AG09319 (cell line): ENCODE data around the gene RETREG2.

Experiments used
- DNase-seq: peaks from one replicate; pipeline ENCODE4 v3.0.0-alpha.2; 2010; ENCODE audit warnings: low read depth; ENCODE audit errors: extremely low read depth
- TF ChIP-seq, protein P1 (sequence below): IDR thresholded peaks from 2 replicates; pipeline ENCODE4 v1.5.1; 2011; ENCODE audit warnings: low read depth, mild to moderate bottlenecking, inconsistent platforms, low read length, moderate library complexity

RETREG2 gene

DNA sequence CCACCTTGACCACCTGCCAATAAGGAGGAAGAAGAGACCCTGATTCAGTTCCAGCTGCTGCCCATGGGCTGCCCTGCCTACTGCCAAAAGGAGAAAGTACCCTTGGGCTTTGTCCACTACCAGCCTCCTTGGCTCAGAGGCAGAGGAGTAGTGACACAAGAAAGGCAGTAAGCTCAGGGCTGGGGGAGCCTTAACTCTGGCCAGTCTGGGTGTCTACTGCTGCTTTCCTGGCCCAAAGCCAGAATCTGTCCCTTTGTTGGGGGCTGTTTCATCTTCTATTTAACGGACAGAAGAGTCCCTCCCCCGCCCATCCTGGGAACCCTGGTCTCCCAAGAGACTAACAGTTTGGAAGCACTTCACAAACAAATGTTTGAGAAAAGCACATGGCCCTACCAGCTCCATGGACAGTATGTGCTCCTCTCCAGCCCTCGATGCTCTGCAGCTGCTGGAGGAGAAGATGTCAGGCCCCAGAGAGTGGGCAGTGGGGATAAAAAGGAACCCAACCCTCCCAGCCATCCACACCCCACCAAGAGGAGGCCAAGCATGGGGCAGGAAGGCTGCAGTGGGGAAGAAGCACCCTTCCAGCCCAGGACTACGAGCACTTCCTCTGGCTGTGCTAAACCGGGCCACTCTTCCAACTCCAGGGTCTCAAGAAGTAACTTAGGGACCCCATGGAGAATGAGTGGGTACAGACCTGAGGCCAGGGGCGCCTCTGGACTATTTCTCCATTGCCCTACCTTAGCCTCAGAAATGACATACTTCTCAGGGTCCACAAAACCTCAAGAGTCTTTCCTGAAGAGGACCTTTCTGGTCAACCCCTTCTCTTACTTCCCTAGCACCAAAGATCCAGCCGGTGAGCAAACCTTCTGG is 50.2 kb downstream of the RETREG2 start:
- TF ChIP-seq, protein P1, sequence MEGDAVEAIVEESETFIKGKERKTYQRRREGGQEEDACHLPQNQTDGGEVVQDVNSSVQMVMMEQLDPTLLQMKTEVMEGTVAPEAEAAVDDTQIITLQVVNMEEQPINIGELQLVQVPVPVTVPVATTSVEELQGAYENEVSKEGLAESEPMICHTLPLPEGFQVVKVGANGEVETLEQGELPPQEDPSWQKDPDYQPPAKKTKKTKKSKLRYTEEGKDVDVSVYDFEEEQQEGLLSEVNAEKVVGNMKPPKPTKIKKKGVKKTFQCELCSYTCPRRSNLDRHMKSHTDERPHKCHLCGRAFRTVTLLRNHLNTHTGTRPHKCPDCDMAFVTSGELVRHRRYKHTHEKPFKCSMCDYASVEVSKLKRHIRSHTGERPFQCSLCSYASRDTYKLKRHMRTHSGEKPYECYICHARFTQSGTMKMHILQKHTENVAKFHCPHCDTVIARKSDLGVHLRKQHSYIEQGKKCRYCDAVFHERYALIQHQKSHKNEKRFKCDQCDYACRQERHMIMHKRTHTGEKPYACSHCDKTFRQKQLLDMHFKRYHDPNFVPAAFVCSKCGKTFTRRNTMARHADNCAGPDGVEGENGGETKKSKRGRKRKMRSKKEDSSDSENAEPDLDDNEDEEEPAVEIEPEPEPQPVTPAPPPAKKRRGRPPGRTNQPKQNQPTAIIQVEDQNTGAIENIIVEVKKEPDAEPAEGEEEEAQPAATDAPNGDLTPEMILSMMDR = no peak
- DNase-seq = no peak

DNA sequence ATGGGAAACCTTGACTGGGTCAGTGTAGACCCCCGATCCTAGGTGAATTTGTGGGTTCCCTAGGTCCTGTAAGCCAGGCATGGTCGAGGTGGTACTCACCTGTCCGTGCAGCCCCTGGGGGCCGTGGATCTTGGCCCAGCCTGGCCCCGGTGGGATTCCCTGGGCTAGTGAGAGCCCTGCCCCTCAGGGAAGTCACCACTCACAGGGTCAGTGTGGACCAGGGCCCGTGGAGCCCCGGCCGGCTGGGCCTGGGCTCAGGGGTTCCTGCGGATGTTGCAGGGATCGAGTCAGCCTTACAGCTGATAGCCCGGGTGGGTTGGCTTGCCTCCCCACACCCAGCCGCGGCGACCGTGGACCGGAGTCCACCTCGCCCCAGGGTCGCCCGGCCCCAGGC is 50.8 kb downstream of the RETREG2 start:
- DNase-seq = no peak
- TF ChIP-seq, protein P1 = no peak

DNA sequence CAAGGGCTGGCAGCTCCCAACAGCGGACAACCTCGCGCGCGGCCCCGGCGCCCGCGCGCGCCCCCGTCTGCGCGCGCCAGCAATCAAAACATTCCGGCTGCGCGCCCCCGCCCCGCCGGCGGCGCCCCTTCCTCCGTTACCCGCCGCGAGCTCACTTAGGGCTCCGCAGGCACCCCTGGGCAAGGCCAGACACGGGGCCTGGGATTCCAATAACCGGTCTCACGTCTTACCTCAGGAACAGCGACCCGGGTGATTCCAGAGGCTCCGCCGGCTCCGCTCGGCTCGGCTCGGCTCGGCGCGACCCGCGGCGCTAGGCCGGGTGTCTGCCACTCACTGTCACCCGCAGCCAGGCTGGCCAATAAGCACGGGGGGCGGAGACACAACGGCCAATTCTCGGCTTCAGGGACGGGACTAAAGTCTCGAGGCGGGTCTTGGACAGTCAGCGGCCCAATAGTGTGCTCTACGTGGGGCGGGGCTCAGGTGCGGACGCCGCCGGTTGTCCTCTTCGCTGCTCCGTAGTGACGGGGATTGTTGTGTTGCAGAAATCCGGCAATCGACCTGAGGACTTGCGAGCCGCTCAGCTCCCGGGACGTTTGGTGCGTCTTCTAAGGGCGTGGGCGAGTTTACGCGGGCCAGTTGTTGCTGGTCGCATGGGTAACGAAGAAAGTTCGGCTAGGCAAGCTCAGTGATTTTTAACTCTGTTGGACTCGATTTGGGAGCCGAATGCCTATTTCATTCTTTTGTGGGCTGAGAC is 51.4 kb downstream of the RETREG2 start, which contains the start of the genes ANKZF1 and ATG9A:
Gene ANKZF1 (plus strand): TSS at position 502 of the 754 bp plus-strand sequence. CDS start 452 bp downstream, outside the sequence.
Gene ATG9A (minus strand): TSS at position 332 of the 754 bp plus-strand sequence. CDS start 1,612 bp downstream, outside the sequence.
- DNase-seq = peak; percentile 94
- TF ChIP-seq, protein P1 = no peak

GRCh38 chr2:219230059-219230540 is 52.0 kb downstream of the RETREG2 start:
- TF ChIP-seq, protein P1 = no peak
- DNase-seq = no peak

- TF ChIP-seq, protein P1 = no peak
Measured at GRCh38 chr2:219234331-219234730, 56.3 kb downstream of the RETREG2 start.

More at GRCh38 chr2:219234331-219234730, 56.3 kb downstream of the RETREG2 start:
- no peak for DNase-seq
